DMS114 treated with DMSO at 0.1 percent for 48 hours (cell line): ENCODE data around the gene IGFBP1.
"Not testable (repeated sequence)": the region's sequence is repeated elsewhere in the genome, so short reads cannot be mapped to it uniquely, and the experiment has no call there.

Source experiments
- DNase-seq: peaks from one replicate; lab custom pipeline; 2025; ENCODE audit not compliant: unreplicated experiment; lab: John Stamatoyannopoulos, UW

IGFBP1 gene

DNA sequence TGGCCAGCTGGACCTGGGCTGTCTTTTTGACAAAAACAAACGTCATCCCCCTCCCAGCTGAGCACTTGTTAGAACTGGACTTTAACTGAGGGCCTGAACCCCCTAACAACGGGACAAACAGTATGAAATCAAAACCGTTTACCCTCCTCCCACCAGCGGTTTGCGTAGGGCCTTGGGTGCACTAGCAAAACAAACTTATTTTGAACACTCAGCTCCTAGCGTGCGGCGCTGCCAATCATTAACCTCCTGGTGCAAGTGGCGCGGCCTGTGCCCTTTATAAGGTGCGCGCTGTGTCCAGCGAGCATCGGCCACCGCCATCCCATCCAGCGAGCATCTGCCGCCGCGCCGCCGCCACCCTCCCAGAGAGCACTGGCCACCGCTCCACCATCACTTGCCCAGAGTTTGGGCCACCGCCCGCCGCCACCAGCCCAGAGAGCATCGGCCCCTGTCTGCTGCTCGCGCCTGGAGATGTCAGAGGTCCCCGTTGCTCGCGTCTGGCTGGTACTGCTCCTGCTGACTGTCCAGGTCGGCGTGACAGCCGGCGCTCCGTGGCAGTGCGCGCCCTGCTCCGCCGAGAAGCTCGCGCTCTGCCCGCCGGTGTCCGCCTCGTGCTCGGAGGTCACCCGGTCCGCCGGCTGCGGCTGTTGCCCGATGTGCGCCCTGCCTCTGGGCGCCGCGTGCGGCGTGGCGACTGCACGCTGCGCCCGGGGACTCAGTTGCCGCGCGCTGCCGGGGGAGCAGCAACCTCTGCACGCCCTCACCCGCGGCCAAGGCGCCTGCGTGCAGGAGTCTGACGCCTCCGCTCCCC is at the start of gene IGFBP1:
Gene IGFBP1 (plus strand): TSS at position 304 of the 808 bp plus-strand sequence. CDS start 165 bp downstream, at position 469.
- no peak for DNase-seq

DNA sequence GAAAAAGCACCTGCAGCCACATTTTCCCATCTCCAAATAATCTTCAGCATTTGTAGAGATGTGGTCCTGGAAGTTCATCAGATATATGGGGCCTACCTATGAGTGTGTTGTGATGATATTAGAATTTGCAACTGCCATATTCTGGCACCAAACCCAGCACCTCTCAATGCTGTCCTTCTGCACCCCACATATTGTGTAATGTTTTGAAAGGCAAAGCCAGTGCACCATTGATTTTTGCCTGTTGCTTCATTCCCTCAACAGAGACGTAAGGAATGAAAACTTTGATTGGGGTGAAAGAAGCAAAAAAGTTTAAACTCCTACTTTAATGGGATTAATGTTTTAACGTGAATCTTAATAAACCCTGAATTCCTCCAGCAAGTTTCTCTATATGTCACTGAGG is 49.4 kb upstream of the IGFBP1 start:
- DNase-seq = not testable (repeated sequence)

GRCh38 chr7:45841926-45842717 is 46.2 kb upstream of the IGFBP1 start:
- not testable (repeated sequence) for DNase-seq

DNA sequence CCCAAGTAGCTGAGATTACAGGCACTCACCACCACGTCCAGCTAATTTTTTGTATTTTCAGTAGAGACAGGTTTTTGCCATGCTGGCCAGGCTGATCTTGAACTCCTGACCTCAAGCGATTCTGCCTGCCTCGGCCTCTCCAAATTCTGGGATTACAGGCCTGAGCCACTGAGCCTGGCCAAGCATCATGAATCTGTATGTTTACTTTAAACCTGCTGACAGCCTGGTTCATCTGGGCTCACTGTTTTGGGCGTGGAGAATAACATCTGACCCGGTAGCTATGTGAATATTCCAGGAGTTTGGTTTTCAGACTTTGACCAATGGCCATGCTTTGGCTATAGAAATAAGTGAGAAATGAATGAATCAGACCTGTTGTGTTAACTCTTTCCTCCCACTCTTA is 41.8 kb upstream of the IGFBP1 start:
- not testable (repeated sequence) for DNase-seq

DNA sequence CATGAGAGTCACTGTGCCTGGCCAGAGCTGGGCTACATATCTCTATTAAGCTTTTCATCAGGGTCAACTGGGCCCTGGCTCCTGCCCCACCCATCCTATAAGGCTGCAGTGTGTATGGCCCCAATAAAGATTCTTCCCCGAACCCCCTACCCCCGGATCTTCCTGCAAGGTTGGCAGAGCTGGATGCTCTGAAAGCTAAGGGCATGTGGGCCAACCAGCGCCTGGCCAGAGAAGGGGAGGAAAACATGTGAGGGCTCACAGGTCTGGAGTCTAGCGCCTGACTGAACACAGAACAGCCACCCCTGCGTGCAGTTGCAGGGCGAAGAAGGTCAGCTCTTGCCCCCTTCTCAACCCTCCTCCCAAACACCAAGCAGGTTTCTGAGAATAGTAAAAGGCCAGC is 39.6 kb upstream of the IGFBP1 start:
- DNase-seq = not testable (repeated sequence)

- not testable (repeated sequence) for DNase-seq
Measured at GRCh38 chr7:45852984-45853383, 35.3 kb upstream of the IGFBP1 start.

GRCh38 chr7:45853491-45853890 is 34.8 kb upstream of the IGFBP1 start:
- DNase-seq = not testable (repeated sequence)

DNA sequence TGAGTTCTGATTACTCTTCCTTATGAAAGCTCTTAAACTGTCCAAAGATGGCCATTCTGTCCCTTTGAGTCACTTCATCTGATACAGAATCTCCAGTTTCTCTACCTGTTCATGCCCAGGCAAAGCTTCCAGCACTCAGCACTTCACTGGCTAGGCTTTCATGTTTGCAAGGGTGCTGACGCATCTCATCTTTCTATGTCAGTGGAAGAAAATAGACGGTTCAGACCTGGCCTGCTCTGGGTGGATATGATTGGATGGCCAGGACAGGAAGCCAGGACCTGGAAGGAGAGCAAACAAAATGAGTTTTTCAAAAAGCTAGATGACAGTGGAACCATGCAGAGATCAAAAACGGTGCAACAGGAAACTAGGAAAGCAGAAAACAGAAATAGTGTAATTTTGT is 32.6 kb upstream of the IGFBP1 start:
- not testable (repeated sequence) for DNase-seq

- not testable (repeated sequence) for DNase-seq
Measured at GRCh38 chr7:45856888-45857287, 31.4 kb upstream of the IGFBP1 start.

GRCh38 chr7:45863715-45864114 is 24.6 kb upstream of the IGFBP1 start:
- DNase-seq = no peak

GRCh38 chr7:45865594-45866410 is 22.5 kb upstream of the IGFBP1 start:
- no peak for DNase-seq

GRCh38 chr7:45867471-45867870 is 20.8 kb upstream of the IGFBP1 start:
- no peak for DNase-seq

DNA sequence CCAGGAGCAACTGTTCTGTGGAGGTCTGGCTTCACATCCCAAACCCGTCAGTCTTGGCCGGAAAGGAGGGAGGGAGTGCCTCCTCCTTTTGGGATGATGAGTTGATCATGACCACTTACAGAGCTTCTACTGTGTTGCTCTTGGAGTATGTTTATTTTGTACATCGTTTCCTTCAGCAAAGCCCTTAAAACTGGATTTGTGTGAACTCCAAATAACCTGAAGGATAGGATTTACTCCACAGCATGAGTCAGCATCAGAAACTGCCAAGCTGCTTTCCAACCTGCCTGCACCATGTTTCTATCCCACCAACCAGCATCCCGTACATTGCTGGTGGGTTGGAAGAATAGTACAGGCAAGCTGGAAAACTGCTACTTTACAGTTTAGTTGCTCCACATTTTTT is 18.9 kb upstream of the IGFBP1 start:
- DNase-seq = no peak

- no peak for DNase-seq
Measured at GRCh38 chr7:45872116-45873034, 15.9 kb upstream of the IGFBP1 start.

DNA sequence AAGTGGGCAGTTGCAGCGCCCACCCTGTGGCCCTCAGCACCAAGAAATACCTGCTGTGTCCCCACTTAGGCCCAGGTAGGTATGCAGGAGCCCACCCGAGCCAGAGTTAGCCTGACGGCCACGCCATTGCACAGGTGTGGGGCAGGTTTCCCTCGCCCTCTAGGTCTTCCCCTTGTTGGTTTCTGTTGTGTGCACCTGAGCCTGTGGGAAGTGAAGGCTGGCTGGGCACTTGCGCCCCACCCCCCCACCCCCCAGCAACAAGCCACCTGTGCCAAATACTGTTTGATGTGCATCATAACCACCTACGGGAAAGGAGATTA is 15.3 kb upstream of the IGFBP1 start, which contains the start of gene CCDC201:
Gene CCDC201 (minus strand): TSS at position 48 of the 320 bp plus-strand sequence. CDS start 75 bp downstream, outside the sequence.
- no peak for DNase-seq

- no peak for DNase-seq
Measured at GRCh38 chr7:45873355-45873754, 14.9 kb upstream of the IGFBP1 start.

DNA sequence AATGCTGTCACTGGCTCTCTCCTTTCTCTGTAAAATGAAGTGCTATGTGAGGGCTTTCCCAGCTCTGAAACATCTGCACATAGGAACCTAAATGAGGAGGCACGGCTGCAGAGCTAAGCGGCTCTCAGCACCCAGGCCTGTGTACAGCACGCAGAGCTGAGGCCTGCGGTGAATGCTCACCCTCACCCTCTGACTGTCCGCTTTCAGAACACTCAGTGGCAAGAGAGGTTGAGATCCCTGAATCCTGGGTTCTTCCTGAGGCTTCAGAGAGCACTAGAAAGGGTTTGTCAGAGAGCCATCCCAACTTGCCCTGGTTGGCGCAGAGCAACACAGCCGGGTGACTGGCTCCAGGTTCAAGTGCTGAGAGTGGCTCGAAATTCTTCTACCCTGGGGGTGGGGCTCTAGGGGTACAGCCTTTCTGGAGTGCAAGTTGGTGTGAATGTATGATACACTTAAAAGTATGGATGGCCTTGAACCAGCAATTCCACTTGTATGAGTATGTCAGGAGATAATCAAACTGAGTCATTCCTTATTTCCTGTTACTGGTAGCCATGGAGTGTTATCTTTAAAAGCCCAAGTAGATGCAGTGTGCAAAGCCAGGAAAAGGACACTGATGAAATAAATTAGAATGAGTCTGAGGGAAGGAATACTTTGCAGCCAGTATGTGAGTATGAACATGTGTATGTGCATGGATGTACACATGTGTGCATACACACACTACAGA is 13.7 kb upstream of the IGFBP1 start:
- DNase-seq = no peak

- DNase-seq = no peak
Measured at GRCh38 chr7:45876519-45876918, 11.8 kb upstream of the IGFBP1 start.

GRCh38 chr7:45878457-45879144 is 9.7 kb upstream of the IGFBP1 start:
- no peak for DNase-seq
